Endothelial cell of umbilical vein (primary cell): Measurements from ENCODE around the gene SMCO4. TPM values are rescaled to one million over a fixed set of nuclear protein-coding genes. Genes with fewer than 3 reads are reported as not detected.

Source experiments
- BruUV-seq: library from RNA; stranded (reverse); fragments of 400-500 nt; replicated peaks from 2 replicates; lab custom pipeline; 2021; lab: Mats Ljungman, UMichigan
- CTCF ChIA-PET: fragments of 300-600, 350-600 bp; sonication (Branson Sonifier 250); formaldehyde crosslinking; loops from one replicate; lab custom pipeline; 2021; ENCODE audit warnings: antibody characterized with exemption, inconsistent platforms; lab: Charles Lee
- POLR2A ChIA-PET: fragments of 300-600, 350-600 bp; sonication (Branson Sonifier 250); formaldehyde crosslinking; loops from one replicate; lab custom pipeline; 2021; ENCODE audit warnings: antibody characterized with exemption, inconsistent platforms; lab: Charles Lee
- DNase-seq: peaks from one replicate; pipeline ENCODE4 v3.0.0-alpha.2; 2011; ENCODE audit warnings: low read depth, low spot score
- FAIRE-seq: peaks from 2 replicates; lab custom pipeline; 2011; peaks lifted over from hg19 to GRCh38; lab: Jason Lieb, UNC
- H2AFZ ChIP-seq: 2 replicates; pipeline ENCODE4 v1.6.0; 2012; ENCODE audit warnings: low read depth, low read length, control low read depth, inconsistent platforms
- H3K27ac ChIP-seq: 2 replicates; pipeline ENCODE4 v1.5.1; 2011; ENCODE audit warnings: low read depth, mild to moderate bottlenecking, control low read depth, low read length, moderate library complexity; ENCODE audit not compliant: insufficient read depth
- H3K27me3 ChIP-seq, 2 experiments: 2 replicates each; pipeline versions ENCODE4 v1.6.0 to v1.6.1; 2011; ENCODE audit warnings: low read length in 2 of 2, mixed read lengths in 1 of 2; ENCODE audit not compliant: control insufficient read depth in 2 of 2, insufficient read depth in 2 of 2
- H3K36me3 ChIP-seq, 2 experiments: 2 replicates in 1 of 2; 3 replicates in 1 of 2; pipeline ENCODE4 v1.5.1; 2011; ENCODE audit warnings: low read length in 2 of 2, mild to moderate bottlenecking in 1 of 2, moderate library complexity in 1 of 2; ENCODE audit not compliant: control insufficient read depth in 2 of 2, insufficient read depth in 2 of 2; ENCODE audit errors: extremely low read depth in 1 of 2
- H3K4me1 ChIP-seq: 3 replicates; pipeline ENCODE4 v1.5.1; 2011; ENCODE audit warnings: mild to moderate bottlenecking, low read length; ENCODE audit not compliant: control insufficient read depth, insufficient read depth; ENCODE audit errors: extremely low read depth
- H3K4me2 ChIP-seq: 2 replicates; pipeline ENCODE4 v1.6.1; 2011; ENCODE audit warnings: low read length, control low read depth, mixed read lengths; ENCODE audit not compliant: insufficient read depth
- H3K4me3 ChIP-seq, 3 experiments: fragments of 200-600 bp in 1 of 3; sonication (generic), shearing (Covaris generic) in 1 of 3; replicated peaks in 1 of 3; 2 replicates each; pipeline ENCODE4 v1.5.1; 2011 to 2016; ENCODE audit warnings: control low read depth in 3 of 3, low read length in 3 of 3, mild to moderate bottlenecking in 2 of 3, inconsistent platforms in 1 of 3, low read depth in 1 of 3, moderate library complexity in 1 of 3; ENCODE audit not compliant: insufficient read depth in 1 of 3
- H3K79me2 ChIP-seq: 2 replicates; pipeline ENCODE4 v1.6.0; 2012; ENCODE audit warnings: low read length, inconsistent platforms; ENCODE audit not compliant: control insufficient read depth, insufficient read depth
- H3K9ac ChIP-seq: replicated peaks from 2 replicates; pipeline ENCODE3; 2011; ENCODE audit warnings: low read length, control low read depth; ENCODE audit not compliant: insufficient read depth; ENCODE audit errors: extremely low read depth
- H3K9me1 ChIP-seq: replicated peaks from 3 replicates; pipeline ENCODE4 v1.6.0; 2011; ENCODE audit warnings: mild to moderate bottlenecking, low read length; ENCODE audit not compliant: control insufficient read depth, insufficient read depth; ENCODE audit errors: extremely low read depth
- H3K9me3 ChIP-seq: replicated peaks from 2 replicates; pipeline ENCODE4 v1.5.1; 2012; ENCODE audit warnings: low read length, inconsistent platforms; ENCODE audit not compliant: control insufficient read depth, insufficient read depth
- H4K20me1 ChIP-seq: replicated peaks from 2 replicates; pipeline ENCODE3; 2011; ENCODE audit warnings: mild to moderate bottlenecking, low read length; ENCODE audit not compliant: control insufficient read depth, insufficient read depth; ENCODE audit errors: extremely low read depth
- CTCF ChIP-seq, 2 donors: IDR thresholded peaks; 1 replicate in 1 of 2; 2 replicates in 1 of 2; pipeline ENCODE4 v1.5.1; 2011; ENCODE audit warnings: low read length in 2 of 2, mild to moderate bottlenecking in 2 of 2, moderate library complexity in 2 of 2, control low read depth in 1 of 2, inconsistent platforms in 1 of 2, low read depth in 1 of 2; ENCODE audit not compliant: insufficient read depth in 1 of 2; ENCODE audit errors: extremely low read depth in 1 of 2
- EZH2 ChIP-seq: IDR thresholded peaks from 2 replicates; pipeline ENCODE4 v1.6.1; 2012; ENCODE audit warnings: borderline replicate concordance, low read depth, mild to moderate bottlenecking, moderate library complexity, low read length, inconsistent platforms; ENCODE audit not compliant: severe bottlenecking
- FOS ChIP-seq: IDR thresholded peaks from 2 replicates; pipeline ENCODE4 v1.6.1; 2011; ENCODE audit warnings: mild to moderate bottlenecking, low read length, moderate library complexity, borderline replicate concordance; ENCODE audit not compliant: insufficient read depth
- MAX ChIP-seq: IDR thresholded peaks from 2 replicates; pipeline ENCODE4 v1.6.1; 2011; ENCODE audit not compliant: insufficient read depth, insufficient read length
- POLR2AphosphoS5 ChIP-seq: IDR thresholded peaks from 2 replicates; pipeline ENCODE4 v1.6.1; 2012; ENCODE audit warnings: low read depth, mild to moderate bottlenecking, control low read depth, low read length, moderate library complexity; ENCODE audit not compliant: insufficient read depth
- dilution Hi-C: fragments of 300-500 bp; cut with MboI; formaldehyde crosslinking; loops from one replicate; pipeline ENCODE4 v1.15.0; 2019; ENCODE audit warnings: low sequenced_read_pairs; ENCODE audit not compliant: extremely low pct_ligation_motif_present
- intact Hi-C: fragments of 100-400 bp; cut with micrococcal nuclease; formaldehyde crosslinking; loops from one replicate; pipeline ENCODE4 v1.10.0; 2022
- polyA plus RNA-seq, 4 experiments: library from polyadenylated mRNA; depleted of rRNA in 3 of 4; stranded (reverse) in 3 of 4; unstranded in 1 of 4; fragments of >200 nt; gene quantifications; 2 replicates each; pipeline versions ENCODE4 v1.2.1 to v1.2.3, GENCODE V29; 2011 to 2012; ENCODE audit warnings: missing spikeins in 1 of 4
- total RNA-seq: library from RNA; stranded (reverse); gene quantifications from 2 replicates; pipeline ENCODE4 v1.2.3, GENCODE V29; 2021

Gene SMCO4
- total and polyA plus RNA-seq, 2 donors (not counting 3 experiments of a cell fraction or from before 2014, with no cell fraction given), result 14.0 to 21.3 TPM

- no peak for FAIRE-seq
Observed at GRCh38 chr11:93474123-93474522, 69.1 kb downstream of the SMCO4 start.

More at GRCh38 chr11:93474123-93474522, 69.1 kb downstream of the SMCO4 start:
- Histone ChIP-seq H2AFZ (no peak overlapping the region), H3K4me1 (no peaks in the 10 kb centered on the region), H3K27ac (no peak overlapping the region), H3K4me3 (no peak overlapping the region), H4K20me1 (no peaks in the 10 kb centered on the region), H3K36me3 (no peaks in the 10 kb centered on the region), H3K9ac (no peak overlapping the region), H3K27me3 (no peaks in the 10 kb centered on the region), H3K4me2 (no peak overlapping the region), H3K9me1 (no peaks in the 10 kb centered on the region), H3K79me2 (no peaks in the 10 kb centered on the region), H3K9me3 (no peaks in the 10 kb centered on the region)
- DNase-seq, result no peak
- ChIA-PET POLR2A (no interaction called here), CTCF (no interaction called here)
- BruUV-seq, result no TSS peak
- intact Hi-C loops (no loop called here), dilution Hi-C loops (no loop called here)
- TF ChIP-seq MAX (no peak), EZH2 (no peak), POLR2AphosphoS5 (no peak), CTCF (IDR thresholded peaks at IDR 0.05; ENCODE audit: extremely low read depth in 1 of 2, insufficient read depth in 1 of 2, low read depth in 1 of 2, low read length in 2 of 2) (no peak), FOS (no peak)
